Neural cell (in vitro differentiated cells): ENCODE data around the gene CASZ1. TPM values are rescaled to one million over a fixed set of nuclear protein-coding genes. Genes with fewer than 3 reads are reported as not detected.

Source experiments
- H2AFZ ChIP-seq: fragments of 200-600, 300-800 bp; sonication (generic), shearing (Covaris generic); 2 replicates; pipeline ENCODE4 v1.6.0; 2014; ENCODE audit warnings: low read depth, mild to moderate bottlenecking, antibody characterized with exemption, low read length, moderate library complexity
- H3F3A ChIP-seq: fragments of 200-600 bp; shearing (Covaris generic); 2 replicates; pipeline ENCODE4 v1.6.1; 2016; ENCODE audit warnings: mild to moderate bottlenecking, moderate library complexity, mixed read lengths, antibody characterized with exemption, low read length; ENCODE audit not compliant: insufficient read depth, poor library complexity, severe bottlenecking
- H3K27ac ChIP-seq: fragments of 200-600, 300-800 bp; sonication (generic), shearing (Covaris generic); 2 replicates; pipeline ENCODE4 v1.5.1; 2014; ENCODE audit warnings: mild to moderate bottlenecking, low read length, moderate library complexity
- H3K27me3 ChIP-seq: fragments of 300-800, 200-600 bp; sonication (generic), shearing (Covaris generic); 2 replicates; pipeline ENCODE4 v1.6.0; 2014; ENCODE audit warnings: mild to moderate bottlenecking, low read depth, low read length, moderate library complexity; ENCODE audit not compliant: insufficient read depth
- H3K36me3 ChIP-seq: fragments of 300-800, 200-600 bp; sonication (generic), shearing (Covaris generic); 2 replicates; pipeline ENCODE4 v1.5.1; 2014; ENCODE audit warnings: mild to moderate bottlenecking, antibody characterized with exemption, low read length, moderate library complexity; ENCODE audit not compliant: insufficient read depth
- H3K4me2 ChIP-seq: fragments of 300-800, 200-600 bp; sonication (generic), shearing (Covaris generic); 2 replicates; pipeline ENCODE4 v1.6.0; 2014; ENCODE audit warnings: mild to moderate bottlenecking, low read length
- H3K4me3 ChIP-seq: fragments of 300-800, 200-600 bp; sonication (generic), shearing (Covaris generic); 2 replicates; pipeline ENCODE4 v1.5.1; 2014; ENCODE audit warnings: mild to moderate bottlenecking, low read length, moderate library complexity
- H3K79me2 ChIP-seq: fragments of 200-600 bp; shearing (Covaris generic); replicated peaks from 2 replicates; pipeline ENCODE4 v1.6.0; 2014; ENCODE audit warnings: mild to moderate bottlenecking, low read length, moderate library complexity; ENCODE audit not compliant: insufficient read depth
- H3K9ac ChIP-seq: fragments of 300-800, 200-600 bp; sonication (generic), shearing (Covaris generic); 2 replicates; pipeline ENCODE4 v1.6.1; 2016; ENCODE audit warnings: mild to moderate bottlenecking, low read length, mixed read lengths
- H3K9me2 ChIP-seq: fragments of 200-600 bp; shearing (Covaris generic); 2 replicates; pipeline ENCODE4 v1.6.1; 2016; ENCODE audit warnings: mild to moderate bottlenecking, low read length, mixed read lengths; ENCODE audit not compliant: insufficient read depth
- H3K9me3 ChIP-seq: fragments of 200-600, 300-800 bp; sonication (generic), shearing (Covaris generic); 2 replicates; pipeline ENCODE4 v1.6.1; 2016; ENCODE audit warnings: mild to moderate bottlenecking, mixed run types, low read length, moderate library complexity, mixed read lengths
- H4K20me1 ChIP-seq: fragments of 200-600 bp; shearing (Covaris generic); 2 replicates; pipeline ENCODE4 v1.6.1; 2016; ENCODE audit warnings: mild to moderate bottlenecking, mixed run types; ENCODE audit not compliant: insufficient read depth
- CTCF ChIP-seq: fragments of 450-650 bp; IDR thresholded peaks from 2 replicates; pipeline ENCODE4 v1.5.1; 2014; ENCODE audit warnings: antibody characterized with exemption, mild to moderate bottlenecking, moderate library complexity; ENCODE audit not compliant: poor library complexity, severe bottlenecking
- EP300 ChIP-seq: fragments of 450-650 bp; conservative IDR thresholded peaks from 2 replicates; pipeline ENCODE4 v1.6.1; 2014; ENCODE audit warnings: antibody characterized with exemption, mild to moderate bottlenecking, moderate library complexity; ENCODE audit not compliant: poor library complexity, severe bottlenecking
- EZH2 ChIP-seq: fragments of 200-600, 300-800 bp; shearing (Covaris generic), sonication (generic); IDR thresholded peaks from 2 replicates; pipeline ENCODE4 v1.6.1; 2014; ENCODE audit warnings: antibody characterized with exemption, low read length, borderline replicate concordance, mild to moderate bottlenecking; ENCODE audit not compliant: insufficient read depth, poor library complexity, severe bottlenecking
- MXI1 ChIP-seq: fragments of 450-650 bp; conservative IDR thresholded peaks from 2 replicates; pipeline ENCODE4 v1.6.1; 2014; ENCODE audit warnings: antibody characterized with exemption, mild to moderate bottlenecking; ENCODE audit not compliant: poor library complexity, severe bottlenecking
- POLR2AphosphoS5 ChIP-seq: IDR thresholded peaks from 2 replicates; pipeline ENCODE4 v1.6.1; 2012
- RAD21 ChIP-seq: fragments of 450-650 bp; conservative IDR thresholded peaks from 2 replicates; pipeline ENCODE4 v1.6.1; 2014; ENCODE audit warnings: antibody characterized with exemption, mild to moderate bottlenecking, moderate library complexity
- REST ChIP-seq: IDR thresholded peaks from 2 replicates; pipeline ENCODE4 v1.6.1; 2012; ENCODE audit warnings: borderline replicate concordance
- SMC3 ChIP-seq: fragments of 450-650 bp; conservative IDR thresholded peaks from 2 replicates; pipeline ENCODE4 v1.6.1; 2014; ENCODE audit warnings: antibody characterized with exemption, mild to moderate bottlenecking, moderate library complexity; ENCODE audit not compliant: poor library complexity
- TAF1 ChIP-seq: IDR thresholded peaks from 2 replicates; pipeline ENCODE4 v1.6.1; 2012; ENCODE audit warnings: low read depth
- polyA plus RNA-seq: library from polyadenylated mRNA; depleted of rRNA; stranded (reverse); fragments of >200 nt; gene quantifications from 2 replicates; pipeline ENCODE4 v1.2.3, GENCODE V29; 2014

CASZ1 gene
- polyA plus RNA-seq, 1 donor from 2014 or later: 0.27 TPM

GRCh38 chr1:10613340-10613739, 183.1 kb downstream of the CASZ1 start:
- Histone ChIP-seq H3K4me2 (no peak overlapping the region), H3K27ac (no peak overlapping the region), H3K9me3 (no peaks in the 10 kb centered on the region), H3K9me2 (no peaks in the 10 kb centered on the region), H3K79me2 (no peaks in the 10 kb centered on the region), H2AFZ (no peak overlapping the region), H3K4me3 (no peak overlapping the region), H4K20me1 (no peaks in the 10 kb centered on the region), H3K36me3 (no peaks in the 10 kb centered on the region), H3F3A (no peaks in the 10 kb centered on the region), H3K9ac (no peak overlapping the region), H3K27me3 (no peaks in the 10 kb centered on the region)
- TF ChIP-seq MXI1 (no peak), POLR2AphosphoS5 (no peak), RAD21 (no peak), TAF1 (no peak), CTCF (no peak), SMC3 (no peak)

DNA sequence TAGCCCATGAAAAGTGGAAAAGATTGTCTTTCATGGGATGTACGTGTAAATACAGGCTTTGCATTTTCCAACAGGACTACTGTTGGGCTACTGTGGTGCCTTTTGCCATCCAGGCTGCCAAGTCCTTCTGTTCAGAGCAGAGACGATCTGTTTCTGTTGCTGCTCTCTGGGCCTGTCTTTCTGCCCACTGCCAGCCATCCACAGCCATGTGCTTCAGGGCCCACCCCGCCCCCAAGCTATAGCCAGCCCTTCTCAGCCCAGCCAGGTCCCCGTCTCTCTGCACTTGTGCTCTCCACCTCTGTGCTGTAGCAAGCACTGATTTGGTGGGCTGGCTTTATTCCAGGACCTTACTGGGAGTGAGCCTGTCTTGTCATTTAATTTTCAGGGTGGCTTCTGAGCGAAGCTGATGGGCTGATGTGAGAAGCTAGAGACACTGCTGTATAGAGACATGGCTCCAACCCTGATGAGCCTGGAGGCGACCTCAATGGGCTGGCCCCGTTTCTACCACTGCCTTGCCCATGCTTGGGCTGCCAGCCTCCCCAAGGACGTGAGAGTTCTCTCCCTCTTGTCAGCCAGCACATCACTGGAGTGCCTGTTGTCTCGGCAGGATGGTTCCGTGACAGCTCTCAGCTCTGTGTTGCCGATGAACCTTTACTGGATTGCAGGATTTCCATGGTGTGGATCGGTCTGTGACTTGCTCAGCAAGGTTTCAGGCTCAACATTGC, 183.8 kb downstream of the CASZ1 start:
- Histone ChIP-seq H3K36me3 (no peaks in the 10 kb centered on the region), H3K27me3 (no peaks in the 10 kb centered on the region), H3K9me3 (no peaks in the 10 kb centered on the region), H4K20me1 (no peaks in the 10 kb centered on the region), H3K9ac (no peak overlapping the region), H3F3A (no peaks in the 10 kb centered on the region), H3K79me2 (no peaks in the 10 kb centered on the region), H3K4me3 (no peak overlapping the region), H3K4me2 (no peak overlapping the region), H3K27ac (no peak overlapping the region), H2AFZ (no peak overlapping the region), H3K9me2 (no peaks in the 10 kb centered on the region)
- TF ChIP-seq REST (no peak), RAD21 (no peak), MXI1 (no peak), TAF1 (no peak), CTCF (no peak), EP300 (no peak), SMC3 (no peak), POLR2AphosphoS5 (no peak), EZH2 (no peak)
